HepG2 (cell line): ENCODE data around the gene SCAPER. TPM values are rescaled to one million over a fixed set of nuclear protein-coding genes. Genes with fewer than 3 reads are reported as not detected.
A peak's percentile ranks its signal among the peaks of the same experiment; 100 is the strongest.

Source experiments
- BORCS8-MEF2B ChIP-seq: sonication (generic); formaldehyde crosslinking; IDR thresholded peaks from 2 replicates; pipeline ENCODE4 v1.8.0; 2022; ENCODE audit warnings: mild to moderate bottlenecking, missing genetic modification reagents
- BRCA1 ChIP-seq: sonication (generic); formaldehyde crosslinking; IDR thresholded peaks from 2 replicates; pipeline ENCODE4 v1.4.0; 2020; ENCODE audit warnings: missing genetic modification reagents
- CREB1 ChIP-seq, 2 experiments: fragments of 450-650 bp in 1 of 2; IDR thresholded peaks; 2 replicates each; pipeline ENCODE4 v1.6.1; 2016 to 2017; ENCODE audit warnings: control low read depth in 1 of 2, mild to moderate bottlenecking in 1 of 2, missing compliant biosample characterization in 1 of 2, missing genetic modification characterization in 1 of 2
- CSRNP2 ChIP-seq: sonication (generic); formaldehyde crosslinking; conservative IDR thresholded peaks from 2 replicates; pipeline ENCODE4 v1.8.0; 2022; ENCODE audit warnings: low read depth, missing genetic modification reagents
- DNMT3B ChIP-seq: conservative IDR thresholded peaks from 2 replicates; pipeline ENCODE4 v1.6.1; 2016; ENCODE audit warnings: missing biosample characterization, control low read depth
- FOXA1 ChIP-seq, 2 experiments: fragments of 450-650 bp in 1 of 2; sonication (generic) in 1 of 2; formaldehyde crosslinking in 1 of 2; IDR thresholded peaks; 2 replicates each; pipeline versions ENCODE4 v1.4.0 to v1.6.1; 2016 to 2020; ENCODE audit warnings: missing genetic modification reagents in 1 of 2
- HOXA7 ChIP-seq: sonication (generic); formaldehyde crosslinking; IDR thresholded peaks from 2 replicates; pipeline ENCODE4 v1.8.1; 2022; ENCODE audit warnings: mild to moderate bottlenecking, missing genetic modification reagents, moderate library complexity
- MTA1 ChIP-seq: sonication (generic); formaldehyde crosslinking; IDR thresholded peaks from 2 replicates; pipeline ENCODE4 v1.4.0; 2020; ENCODE audit warnings: missing genetic modification reagents, mild to moderate bottlenecking, borderline replicate concordance
- NFRKB ChIP-seq: fragments of 450-650 bp; IDR thresholded peaks from 2 replicates; pipeline ENCODE4 v1.6.1; 2017
- RFXANK ChIP-seq: IDR thresholded peaks from 2 replicates; pipeline ENCODE4 v1.6.1; 2016
- SRY ChIP-seq: sonication (generic); formaldehyde crosslinking; IDR thresholded peaks from 2 replicates; pipeline ENCODE4 v1.8.0; 2022; ENCODE audit warnings: mild to moderate bottlenecking, missing genetic modification reagents
- TEAD2 ChIP-seq: sonication (generic); formaldehyde crosslinking; IDR thresholded peaks from 2 replicates; pipeline ENCODE4 v1.9.0; 2021; ENCODE audit warnings: missing genetic modification reagents
- ZNF335 ChIP-seq: sonication (generic); formaldehyde crosslinking; IDR thresholded peaks from 2 replicates; pipeline ENCODE4 v1.4.0; 2020; ENCODE audit warnings: missing genetic modification reagents
- ZNF383 ChIP-seq: sonication (generic); formaldehyde crosslinking; IDR thresholded peaks from 2 replicates; pipeline ENCODE4 v1.4.0; 2020; ENCODE audit warnings: missing genetic modification reagents, mild to moderate bottlenecking, borderline replicate concordance
- ZNF468 ChIP-seq: sonication (generic); formaldehyde crosslinking; IDR thresholded peaks from 2 replicates; pipeline ENCODE4 v1.8.0; 2022; ENCODE audit warnings: mild to moderate bottlenecking, moderate library complexity, missing genetic modification reagents
- ZNF646 ChIP-seq: sonication (generic); formaldehyde crosslinking; IDR thresholded peaks from 2 replicates; pipeline ENCODE4 v1.9.0; 2021; ENCODE audit warnings: mild to moderate bottlenecking, missing genetic modification reagents
- ZNF792 ChIP-seq: IDR thresholded peaks from 2 replicates; pipeline ENCODE4 v1.6.1; 2016
- polyA plus RNA-seq, 8 experiments: library from polyadenylated mRNA; depleted of rRNA in 3 of 8; stranded (reverse) in 7 of 8; unstranded in 1 of 8; fragments of >200 nt; fragmentation: Illumina TruSeq in 4 of 8; extraction: Trizol in 4 of 8; gene quantifications; 2 replicates each; pipeline versions ENCODE4 v1.2.1 to v1.2.3, GENCODE V29; 2011 to 2016; ENCODE audit warnings: low read depth in 4 of 8, missing spikeins in 1 of 8, mixed read lengths in 1 of 8; ENCODE audit not compliant: insufficient read depth in 1 of 8
- total RNA-seq, 5 experiments: library from RNA; depleted of rRNA; stranded (reverse); fragments of >200 nt; fragmentation: Illumina TruSeq; extraction: Trizol; gene quantifications; 2 replicates each; pipeline ENCODE4 v1.2.3, GENCODE V29; 2016; ENCODE audit warnings: low read depth in 1 of 5
- TF ChIP-seq, protein P1 (sequence below): sonication (generic); formaldehyde crosslinking; IDR thresholded peaks from 2 replicates; pipeline ENCODE4 v1.8.1; 2023; ENCODE audit warnings: mild to moderate bottlenecking, missing genetic modification reagents, borderline replicate concordance

SCAPER gene
- total and polyA plus RNA-seq, 2 of the 13 experiments (the other 11 are each of a cell fraction or from before 2014, with no cell fraction given), result 4.3 to 10.5 TPM

GRCh38 chr15:76905013-76905839 lies at the start of gene SCAPER (continued):
- peak; percentile 81 for TF ChIP-seq ZNF646
- TF ChIP-seq FOXA1 (IDR thresholded peaks at IDR 0.05), result no peak
- no peak; the same call in 1 of the 2 replicates for TF ChIP-seq FOXA1 (CRISPR knock-in tag; IDR thresholded peaks at IDR 0.05)
- TF ChIP-seq TEAD2 (CRISPR knock-in tag), result 0 out of 2 replicates have a peak, but pooled peaks have one; percentile 42
- no peak for TF ChIP-seq HOXA7
- no peak for TF ChIP-seq BRCA1 (CRISPR knock-in tag)
- peak; percentile 91 for TF ChIP-seq BORCS8-MEF2B (CRISPR knock-in tag)
- TF ChIP-seq, protein P1, sequence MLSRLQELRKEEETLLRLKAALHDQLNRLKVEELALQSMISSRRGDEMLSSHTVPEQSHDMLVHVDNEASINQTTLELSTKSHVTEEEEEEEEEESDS, result no peak
- TF ChIP-seq ZNF383, result peak; percentile 87; the same call in 1 of the 2 replicates
- TF ChIP-seq SRY, result peak; percentile 94
- no peak for TF ChIP-seq ZNF468
- TF ChIP-seq CREB1 (IDR thresholded peaks at IDR 0.05), result no peak
- no peak for TF ChIP-seq CREB1 (CRISPR knock-in tag; IDR thresholded peaks at IDR 0.05)
- TF ChIP-seq NFRKB, result no peak
- TF ChIP-seq DNMT3B (CRISPR knock-in tag), result no peak
- peak; percentile 49; the same call in 1 of the 2 replicates for TF ChIP-seq ZNF335
- peak; percentile 78; the same call in 1 of the 2 replicates for TF ChIP-seq MTA1 (CRISPR knock-in tag)
- TF ChIP-seq CSRNP2, result no peak; the same call in 1 of the 2 replicates
- TF ChIP-seq ZNF792 (CRISPR knock-in tag), result peak; percentile 95
- TF ChIP-seq RFXANK (CRISPR knock-in tag), result no peak
